ACHN (cell line): Measurements from ENCODE around the gene GMDS.

Source experiments
- DNase-seq: peaks from one replicate; pipeline ENCODE4 v3.0.0-alpha.2; 2015
- in situ Hi-C: cut with HindIII; loops from 2 replicates; pipeline ENCODE4 v1.10.0; 2017; ENCODE audit warnings: low sequenced_read_pairs, low pct_ligation_motif_present, low pct_unique_long_range_greater_than_20kb

The GMDS gene

GRCh38 chr6:1639430-1639829 is 606.0 kb downstream of the GMDS start:
- in situ Hi-C loops: no loop called here
- DNase-seq: no peak

- DNase-seq: no peak
- in situ Hi-C loops: no loop called here
Measured at GRCh38 chr6:1636971-1637871, 608.2 kb downstream of the GMDS start.

DNA sequence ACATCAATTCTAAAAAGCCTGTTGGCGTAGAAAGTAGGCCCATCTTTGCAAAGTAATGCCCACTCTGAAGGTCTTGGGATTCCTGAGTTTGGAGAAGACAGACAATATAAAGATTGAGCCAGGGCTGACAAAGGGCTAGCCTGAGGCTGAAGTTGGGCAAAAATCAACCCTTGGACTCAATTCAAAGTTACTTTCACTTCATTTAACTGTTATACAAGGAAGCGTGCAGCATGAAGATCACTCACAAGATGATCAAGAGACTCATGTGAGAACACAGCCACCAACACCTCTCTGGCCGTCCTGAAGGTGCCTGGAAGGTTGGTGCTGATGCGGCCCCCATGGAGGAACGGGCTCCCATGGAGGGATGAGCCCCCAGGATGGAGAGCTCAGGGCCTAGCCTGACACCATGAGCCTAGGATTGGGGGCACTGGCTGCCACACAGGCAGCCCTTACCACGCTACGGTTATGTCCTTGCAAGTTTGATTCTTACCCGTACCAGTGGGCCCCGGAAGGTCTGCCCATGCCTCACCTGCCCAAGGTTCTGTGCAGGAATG is 609.1 kb downstream of the GMDS start:
- in situ Hi-C loops: no loop called here
- no peak for DNase-seq

DNA sequence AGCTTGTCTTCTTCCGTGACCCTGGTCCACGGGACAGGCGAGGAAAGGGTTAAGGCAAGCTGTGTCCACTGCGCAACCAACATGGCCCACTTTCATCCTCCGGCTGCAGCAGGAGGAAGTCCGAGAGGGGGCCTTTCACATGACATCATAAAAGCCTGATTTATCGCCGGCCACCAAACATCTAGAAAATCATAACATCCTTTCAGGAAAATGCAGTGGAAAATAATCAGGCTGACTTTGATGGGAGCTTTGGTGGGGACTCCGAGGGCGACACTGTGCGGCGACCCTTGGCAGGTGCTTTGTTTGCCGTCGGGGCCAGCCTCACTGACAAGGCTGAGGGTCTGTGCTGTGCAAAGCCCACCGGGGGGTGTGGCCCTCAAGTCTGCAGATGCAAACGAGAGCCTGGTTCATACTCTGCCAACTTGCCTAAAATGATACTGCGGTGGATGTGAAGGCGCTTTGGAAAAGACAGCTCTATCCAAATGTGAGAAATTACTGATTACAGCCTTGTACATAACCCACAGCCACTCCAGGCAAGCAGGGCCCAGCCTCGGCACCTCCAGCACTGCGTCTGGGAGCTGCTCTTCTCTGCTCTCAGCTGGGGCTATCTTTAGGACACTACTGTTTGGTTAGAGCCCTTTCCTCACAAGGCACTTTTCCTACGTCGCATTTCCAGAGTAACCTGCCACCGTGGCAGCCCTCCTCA is 609.9 kb downstream of the GMDS start:
- in situ Hi-C loops: no loop called here
- DNase-seq: no peak

DNA sequence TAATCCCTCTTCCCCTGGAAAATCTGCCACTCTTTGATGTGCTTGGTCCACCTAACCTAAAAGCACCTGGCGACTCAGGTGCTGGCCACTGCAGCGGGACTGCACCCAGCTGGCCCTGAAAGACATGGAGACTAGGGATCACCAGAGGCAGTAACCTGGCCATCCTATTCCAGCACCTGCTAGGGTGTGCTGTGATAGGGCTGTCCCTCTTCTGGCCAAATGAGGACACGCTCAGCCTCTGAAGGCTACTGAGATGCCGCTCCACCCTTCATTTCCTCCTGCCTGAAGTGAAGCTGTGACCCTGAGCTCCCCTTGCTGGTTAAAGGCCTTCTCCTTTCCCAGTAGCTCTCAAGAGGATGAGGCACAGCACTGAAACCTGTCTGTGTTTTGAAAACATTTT is 611.3 kb downstream of the GMDS start:
- in situ Hi-C loops: no loop called here
- no peak for DNase-seq

DNA sequence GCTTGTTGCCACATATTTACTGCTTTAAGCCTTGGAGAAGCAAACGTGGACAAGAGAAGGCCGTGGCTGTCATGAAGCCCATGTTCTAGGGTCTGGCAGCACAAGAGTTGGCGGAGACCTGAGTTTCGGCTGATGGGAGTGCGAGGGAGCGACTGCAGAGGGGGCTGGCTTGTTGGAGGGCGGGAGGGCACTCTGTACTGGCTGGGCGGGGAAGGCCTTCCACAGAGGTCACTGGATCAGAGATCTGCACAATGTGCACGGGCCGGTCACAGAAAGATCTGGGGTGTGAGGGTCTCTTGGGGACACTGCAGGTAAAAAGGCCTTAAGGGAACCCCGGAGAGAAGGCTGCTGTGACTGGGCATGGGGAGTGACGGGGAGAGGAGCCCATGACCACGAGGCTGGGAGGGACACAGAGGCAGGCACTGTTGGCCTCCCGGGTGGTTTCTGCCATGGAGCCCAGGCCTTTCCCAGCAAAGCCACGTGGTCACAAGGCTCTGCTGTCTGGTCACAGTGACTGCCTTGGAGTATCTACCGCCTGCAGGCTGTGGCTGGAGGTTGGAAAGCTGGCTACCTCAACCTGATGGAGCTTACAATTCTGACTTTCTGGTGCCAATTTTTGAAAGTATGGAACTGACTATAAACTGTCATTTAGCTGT is 611.9 kb downstream of the GMDS start:
- no peak for DNase-seq
- in situ Hi-C loops: no loop called here

DNA sequence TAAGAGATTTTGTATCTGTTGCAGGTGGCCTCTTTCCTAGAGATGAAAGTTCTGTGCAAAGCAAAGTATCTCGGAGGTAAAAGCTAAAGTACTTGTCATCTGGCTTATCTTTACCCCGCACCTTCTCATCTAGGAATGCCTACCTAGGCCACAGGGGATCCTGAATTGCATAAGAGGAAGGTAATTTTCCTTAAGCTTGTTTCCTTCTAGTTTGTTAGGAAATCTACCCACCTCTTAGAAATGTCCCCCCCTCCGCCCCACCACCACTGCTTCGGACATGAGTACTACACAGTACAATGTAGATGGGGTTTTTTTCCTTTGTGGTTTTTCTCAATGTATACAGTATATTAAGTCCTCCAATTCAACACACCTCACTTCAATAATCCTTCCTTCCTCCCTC is 614.2 kb downstream of the GMDS start:
- no peak for DNase-seq
- in situ Hi-C loops: no loop called here

DNA sequence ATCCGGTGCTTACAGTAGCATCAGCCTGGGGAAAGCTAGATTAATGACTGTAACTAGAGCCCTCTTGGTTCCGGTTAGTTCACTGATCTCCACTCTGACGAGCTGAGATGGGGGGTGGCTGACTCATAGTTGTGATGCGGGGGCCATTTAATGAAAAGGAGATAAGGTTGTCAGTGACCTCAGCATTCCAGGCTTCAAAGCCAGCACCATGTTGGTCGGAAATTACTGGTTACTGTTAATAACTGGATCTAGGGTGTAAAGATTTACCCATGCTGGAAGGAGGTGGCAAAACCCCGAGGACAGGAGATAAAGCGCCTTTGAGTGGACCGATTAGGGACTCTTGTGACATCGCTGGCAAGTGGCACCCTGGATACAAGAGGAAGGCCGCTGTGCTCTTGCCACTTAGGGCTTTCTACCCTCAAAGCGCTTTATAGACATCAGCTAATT is 614.6 kb downstream of the GMDS start:
- no peak for DNase-seq
- in situ Hi-C loops: no loop called here

DNA sequence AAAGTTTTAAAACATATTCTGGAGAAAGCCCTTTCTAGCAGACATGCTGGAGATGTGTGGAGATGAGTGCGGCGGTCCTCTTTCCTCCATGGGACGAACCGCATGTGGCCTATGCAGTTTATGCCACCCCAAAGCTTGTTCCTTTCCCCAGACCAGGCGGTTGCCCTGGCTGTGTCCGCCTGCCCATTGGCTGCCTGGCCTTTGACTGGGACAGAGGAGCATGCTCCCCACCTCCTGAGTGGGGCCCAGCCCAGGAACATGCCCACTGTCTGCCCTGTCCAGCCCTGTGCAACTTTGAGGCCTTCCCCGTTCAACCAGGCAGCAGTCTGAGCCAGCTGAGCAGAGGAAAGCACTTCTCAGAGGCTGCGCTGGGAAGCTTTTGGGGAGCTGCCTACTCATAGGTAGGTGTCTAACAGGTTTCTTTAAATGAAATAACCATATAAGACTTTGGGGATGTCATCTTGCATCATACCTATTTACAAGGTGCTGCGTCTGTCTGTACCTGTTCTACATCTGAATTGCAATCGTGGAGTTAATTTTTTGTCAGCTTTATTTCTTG is 615.1 kb downstream of the GMDS start:
- DNase-seq: no peak
- in situ Hi-C loops: no loop called here

DNA sequence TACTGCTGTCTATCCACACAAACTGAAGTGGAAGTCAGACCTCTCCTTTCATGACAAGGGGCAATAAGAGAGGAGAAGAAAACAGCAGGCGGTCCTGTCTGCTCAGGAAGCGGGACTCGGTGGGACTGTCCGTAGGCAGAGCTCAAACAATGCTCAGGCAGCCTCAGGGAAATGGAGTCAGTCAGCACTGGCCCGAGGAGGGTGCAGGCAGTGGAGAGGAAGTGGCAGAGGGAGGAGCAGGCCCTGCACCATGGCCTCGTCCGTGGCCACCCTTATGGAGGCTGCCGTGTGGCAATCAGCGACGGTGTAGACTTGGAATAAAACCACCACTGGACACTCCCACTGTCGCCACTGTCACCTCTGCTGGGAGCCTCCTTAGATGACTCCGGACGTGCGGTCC is 616.1 kb downstream of the GMDS start:
- in situ Hi-C loops: no loop called here

GRCh38 chr6:1627827-1628560 is 617.4 kb downstream of the GMDS start:
- in situ Hi-C loops: no loop called here
- DNase-seq: no peak

More for the DNA sequence above, 616.1 kb downstream of the GMDS start:
- DNase-seq: no peak

DNA sequence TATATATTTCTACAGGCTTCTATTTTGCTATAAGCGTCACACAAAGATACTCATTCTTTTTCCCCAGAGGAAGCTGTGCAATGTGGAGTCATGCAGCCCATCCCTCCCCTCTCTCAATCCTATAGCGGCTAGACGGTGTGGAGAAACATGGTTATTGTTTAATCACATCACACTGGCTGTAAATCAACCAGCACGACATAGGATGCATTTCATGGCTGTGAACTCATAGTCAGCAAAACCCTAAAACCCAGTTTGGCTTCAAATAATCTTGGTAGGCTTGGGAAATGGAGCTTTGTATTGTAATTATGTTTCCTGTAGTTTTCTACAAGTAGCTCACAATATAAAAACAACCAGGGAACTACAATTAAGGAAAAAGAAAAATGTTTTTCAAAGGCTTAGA is 618.9 kb downstream of the GMDS start:
- in situ Hi-C loops: no loop called here
- no peak for DNase-seq

DNA sequence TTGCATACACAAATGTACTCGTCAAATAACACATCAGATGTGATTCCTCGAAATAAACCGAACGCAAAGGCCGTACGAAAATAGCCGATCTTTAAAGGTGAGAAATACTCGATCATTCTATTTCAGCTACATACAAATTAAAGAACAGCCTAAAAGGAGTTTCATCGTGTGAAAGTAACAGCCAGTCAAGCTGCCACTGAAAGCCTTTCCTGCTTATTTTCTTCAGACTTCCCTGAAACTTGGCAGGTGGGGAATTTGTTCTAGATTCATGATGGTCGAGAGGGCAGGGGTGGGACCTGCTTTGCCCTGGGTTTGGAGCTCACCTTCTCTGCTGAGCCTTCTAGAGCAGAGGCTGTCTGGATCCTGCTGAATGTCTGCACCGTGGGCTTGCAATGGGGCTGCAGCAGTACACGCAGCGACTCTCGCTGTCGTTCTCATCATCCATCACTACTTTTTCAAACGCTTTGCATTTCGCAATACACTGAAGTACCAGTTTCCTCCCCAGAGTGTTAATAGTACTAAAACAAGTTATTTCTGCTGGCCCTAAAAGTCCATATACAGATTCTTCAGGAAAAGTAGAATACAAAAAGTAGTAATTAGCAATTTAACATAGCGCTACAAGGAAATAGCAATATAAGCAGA is 619.5 kb downstream of the GMDS start:
- DNase-seq: no peak
- in situ Hi-C loops: no loop called here

GRCh38 chr6:1624851-1625781 is 620.3 kb downstream of the GMDS start:
- in situ Hi-C loops: no loop called here
- DNase-seq: peak; percentile 47

DNA sequence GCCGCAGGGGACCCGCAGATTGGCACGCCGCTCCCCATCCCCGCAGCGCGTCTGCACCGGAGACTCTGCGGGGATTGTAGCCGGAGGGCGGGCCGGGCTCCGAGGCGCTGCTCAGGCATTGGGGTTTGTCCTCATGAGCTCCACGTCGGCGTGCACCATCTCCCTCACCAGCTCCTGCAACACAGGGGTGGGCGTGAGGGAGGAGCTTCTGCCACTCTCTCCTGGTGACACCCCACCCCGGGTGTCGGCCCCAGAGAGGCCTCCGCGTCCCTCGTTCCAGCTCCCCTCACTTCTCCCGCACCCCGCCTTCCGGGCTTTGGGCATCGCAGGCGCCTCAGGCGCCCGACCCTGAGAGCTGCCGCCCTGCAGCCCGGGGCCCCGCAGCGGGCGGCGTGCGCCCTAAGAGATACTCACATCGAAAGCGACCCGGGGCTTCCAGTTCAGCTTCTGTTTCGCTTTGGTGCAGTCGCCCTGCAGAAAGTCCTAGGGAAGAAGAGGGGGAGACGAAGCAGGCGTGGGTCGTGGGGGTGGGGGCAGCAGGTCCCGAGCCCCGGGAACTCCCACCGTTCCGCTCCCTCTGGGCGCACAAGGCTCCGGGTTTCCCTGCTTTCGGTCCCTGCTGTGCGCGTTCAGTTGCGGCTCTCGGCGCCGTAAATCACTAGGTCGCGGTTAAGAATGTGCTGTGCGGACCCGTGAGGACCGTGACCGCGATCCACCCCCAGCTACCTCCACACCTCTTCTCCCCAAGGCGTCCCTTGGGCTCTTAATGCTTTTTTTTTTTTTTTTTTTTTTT is 621.2 kb downstream of the GMDS start:
- in situ Hi-C loops: no loop called here
- peak; percentile 12 for DNase-seq

DNA sequence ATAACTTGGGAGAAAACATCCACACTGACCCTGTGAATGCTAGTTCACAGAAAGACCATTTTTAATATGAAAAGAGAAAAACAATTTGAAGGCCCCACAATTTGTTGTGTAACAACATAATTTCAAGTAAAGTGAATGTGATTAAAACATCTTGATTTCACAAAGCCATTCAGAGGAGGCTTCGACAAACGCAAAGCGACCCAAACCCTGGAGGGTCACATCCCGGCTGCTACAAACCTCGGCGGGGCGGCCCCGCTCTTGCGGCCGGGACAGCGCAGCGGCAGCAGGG is 621.7 kb downstream of the GMDS start:
- DNase-seq: no peak
- in situ Hi-C loops: no loop called here
